Testis (tissue), 2 donors: ENCODE results near the gene FAM174C.

Experiments
- CTCF ChIP-seq, 3 experiments: fragments of 450-650 bp in 2 of 3; fragments of 200-600 bp in 1 of 3; sonication (generic) in 1 of 3; IDR thresholded peaks; one replicate each; pipeline ENCODE4 v1.5.1; 2016 to 2019; ENCODE audit warnings: antibody characterized with exemption in 3 of 3, mild to moderate bottlenecking in 2 of 3, moderate library complexity in 1 of 3
- POLR2A ChIP-seq: fragments of 450-650 bp; IDR thresholded peaks from one replicate; pipeline ENCODE4 v1.6.1; 2017; ENCODE audit warnings: antibody characterized with exemption, mild to moderate bottlenecking, moderate library complexity

- TF ChIP-seq CTCF (IDR thresholded peaks at IDR 0.05) (no peak), POLR2A (no peak)
These were observed 49.0 kb downstream of the FAM174C start for GRCh38 chr19:1324249-1324805.
